Activated CD8-positive, alpha-beta T cell treated with anti-CD3 and anti-CD28 coated beads for 36 hours (primary cell): ENCODE measurements around the gene TNFRSF19. TPM values are rescaled to one million over a fixed set of nuclear protein-coding genes. Genes with fewer than 3 reads are reported as not detected.
A peak's percentile ranks its signal among the peaks of the same experiment; 100 is the strongest.

ENCODE experiments used
- ATAC-seq: fragments of 200-7000 bp; cut with Tn5 transposase; one replicate; pipeline ENCODE4 v1.10.0; 2021; ENCODE audit warnings: mild to moderate bottlenecking, moderate library complexity
- CTCF ChIA-PET: fragments of 350-600 bp; sonication (Branson Sonifier 250); formaldehyde crosslinking; loops from one replicate; lab custom pipeline; 2021; ENCODE audit warnings: antibody characterized with exemption; lab: Charles Lee
- POLR2A ChIA-PET: fragments of 350-600 bp; sonication (Branson Sonifier 250); formaldehyde crosslinking; loops from one replicate; lab custom pipeline; 2021; ENCODE audit warnings: antibody characterized with exemption; lab: Charles Lee
- DNase-seq: peaks from one replicate; pipeline ENCODE4 v3.0.0-alpha.2; 2020
- H3K27ac Mint-ChIP-seq: one replicate; pipeline ENCODE4 v1.8.0; 2021; ENCODE audit warnings: mild to moderate bottlenecking, mixed read lengths
- H3K27me3 Mint-ChIP-seq: one replicate; pipeline ENCODE4 v1.8.0; 2021; ENCODE audit warnings: mixed read lengths
- H3K36me3 Mint-ChIP-seq: one replicate; pipeline ENCODE4 v1.8.0; 2021; ENCODE audit warnings: low read depth, mixed read lengths
- H3K4me1 Mint-ChIP-seq: one replicate; pipeline ENCODE4 v1.8.0; 2021; ENCODE audit warnings: low read depth, mixed read lengths
- H3K4me3 Mint-ChIP-seq: one replicate; pipeline ENCODE4 v1.8.0; 2021; ENCODE audit warnings: mild to moderate bottlenecking, moderate library complexity, mixed read lengths
- H3K9me3 Mint-ChIP-seq: one replicate; pipeline ENCODE4 v1.8.0; 2021; ENCODE audit warnings: mixed read lengths
- CTCF ChIP-seq: fragments of 200-600 bp; IDR thresholded peaks from one replicate; pipeline ENCODE4 v1.8.0; 2022; ENCODE audit warnings: antibody characterized with exemption, mild to moderate bottlenecking
- intact Hi-C: fragments of 100-400 bp; cut with micrococcal nuclease; formaldehyde crosslinking; loops from one replicate; pipeline ENCODE4 v1.10.0; 2022
- total RNA-seq, 2 experiments: library from RNA; stranded (reverse); gene quantifications; one replicate each; pipeline ENCODE4 v1.2.3, GENCODE V29; 2021

Gene TNFRSF19
- total RNA-seq, 2 experiments from 2014 or later: not detected

GRCh38 chr13:23619068-23619855, 49.0 kb downstream of the TNFRSF19 start:
- ChIA-PET POLR2A (no interaction called here), CTCF (no interaction called here)
- H3K27me3 Mint-ChIP-seq: peaks cover 3% of the 10 kb centered on the region
- no peak overlapping the region for H3K4me3 Mint-ChIP-seq
- DNase-seq (no peak), ATAC-seq (no peak)
- no peaks in the 10 kb centered on the region for H3K36me3 Mint-ChIP-seq
- no peaks in the 10 kb centered on the region for H3K9me3 Mint-ChIP-seq
- no peak for TF ChIP-seq CTCF
- no peaks in the 10 kb centered on the region for H3K4me1 Mint-ChIP-seq
- intact Hi-C loops: no loop called here
- H3K27ac Mint-ChIP-seq: no peak overlapping the region

- intact Hi-C loops: no loop called here
- Mint-ChIP-seq H3K27ac (no peak overlapping the region), H3K4me1 (no peaks in the 10 kb centered on the region), H3K9me3 (no peaks in the 10 kb centered on the region), H3K36me3 (no peaks in the 10 kb centered on the region), H3K27me3 (peaks cover 3% of the 10 kb centered on the region), H3K4me3 (no peak overlapping the region)
- DNase-seq (no peak), ATAC-seq (no peak)
- CTCF ChIA-PET: no interaction called here
- POLR2A ChIA-PET: no interaction called here
- TF ChIP-seq CTCF: no peak
These were observed 50.0 kb downstream of the TNFRSF19 start for GRCh38 chr13:23620211-23620610.

- CTCF ChIA-PET: interaction anchor here (0.6 kb wide), 1 partner anchor 340 kb away, joined by 3 read pairs; no protein-coding TSS in a partner anchor
- H3K9me3 Mint-ChIP-seq: no peaks in the 10 kb centered on the region
- H3K4me1 Mint-ChIP-seq: no peaks in the 10 kb centered on the region
These were observed 50.6 kb downstream of the TNFRSF19 start for GRCh38 chr13:23620613-23621315.

GRCh38 chr13:23621316-23621645, 51.1 kb downstream of the TNFRSF19 start:
- ChIA-PET POLR2A (no interaction called here), CTCF (interaction anchor here (0.6 to 0.7 kb wide), 2 partner anchors 10 to 340 kb away, joined by 3 read pairs; no protein-coding TSS in a partner anchor)
- no peak for TF ChIP-seq CTCF
- Mint-ChIP-seq H3K4me1 (no peaks in the 10 kb centered on the region), H3K4me3 (no peak overlapping the region), H3K27me3 (peaks cover 2% of the 10 kb centered on the region), H3K27ac (no peak overlapping the region), H3K36me3 (no peaks in the 10 kb centered on the region), H3K9me3 (no peaks in the 10 kb centered on the region)
- DNase-seq (peak; percentile 36), ATAC-seq (peak; percentile 86)
- intact Hi-C loops: no loop called here

More at GRCh38 chr13:23620613-23621315, 50.6 kb downstream of the TNFRSF19 start:
- DNase-seq (no peak), ATAC-seq (no peak)
- no peak for TF ChIP-seq CTCF
- POLR2A ChIA-PET: no interaction called here
- H3K27ac Mint-ChIP-seq: no peak overlapping the region
- no peaks in the 10 kb centered on the region for H3K36me3 Mint-ChIP-seq
- no peak overlapping the region for H3K4me3 Mint-ChIP-seq
- intact Hi-C loops: no loop called here
- peaks cover 2% of the 10 kb centered on the region for H3K27me3 Mint-ChIP-seq

DNA sequence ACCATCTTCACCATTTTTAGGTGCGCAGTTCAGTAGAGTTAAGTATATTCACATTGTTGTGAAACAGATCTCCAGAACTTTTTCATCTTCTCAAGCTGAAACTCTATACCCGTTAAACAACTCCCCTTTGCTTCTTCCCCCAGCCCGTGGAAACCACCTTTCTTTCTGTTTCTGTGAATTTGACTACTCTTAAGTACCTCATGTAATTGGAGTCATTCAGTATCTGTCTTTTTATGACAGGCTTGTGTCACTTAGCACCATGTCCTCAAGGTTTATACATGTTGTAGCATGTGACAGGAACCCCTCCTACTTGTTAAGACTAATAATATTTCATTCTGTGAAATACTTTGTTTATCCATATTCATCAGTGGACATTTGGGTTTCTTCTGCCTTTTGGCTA, 52.8 kb downstream of the TNFRSF19 start:
- CTCF ChIA-PET: no interaction called here
- Mint-ChIP-seq H3K9me3 (no peaks in the 10 kb centered on the region), H3K27me3 (no peaks in the 10 kb centered on the region), H3K4me1 (no peaks in the 10 kb centered on the region), H3K27ac (no peak overlapping the region), H3K36me3 (no peaks in the 10 kb centered on the region), H3K4me3 (no peak overlapping the region)
- no peak for TF ChIP-seq CTCF
- DNase-seq (no peak), ATAC-seq (peak; percentile 42)
- POLR2A ChIA-PET: no interaction called here
- intact Hi-C loops: no loop called here
